Cerebellar nuclear complex (tissue), 1 donor: Measurements from ENCODE around the gene EDIL3.
"Not testable (repeated sequence)": the region's sequence is repeated elsewhere in the genome, so short reads cannot be mapped to it uniquely, and the experiment has no call there.

Source experiments
- DNase-seq, 2 experiments: peaks; one replicate each; lab custom pipeline; 2025; lab: John Stamatoyannopoulos, UW

The EDIL3 gene

GRCh38 chr5:84063041-84063440 is 321.6 kb downstream of the EDIL3 start:
- no peak for DNase-seq

- DNase-seq = no peak
Observed at GRCh38 chr5:84059672-84060071, 325.0 kb downstream of the EDIL3 start.

GRCh38 chr5:84058561-84058960 is 326.1 kb downstream of the EDIL3 start:
- no peak for DNase-seq

- DNase-seq = no peak
Observed at GRCh38 chr5:84057211-84057610, 327.5 kb downstream of the EDIL3 start.

- DNase-seq = no peak
Observed at GRCh38 chr5:84045964-84046363, 338.7 kb downstream of the EDIL3 start.

GRCh38 chr5:84036842-84037241 is 347.8 kb downstream of the EDIL3 start:
- no peak for DNase-seq

GRCh38 chr5:84032324-84032723 is 352.4 kb downstream of the EDIL3 start:
- DNase-seq = no peak

GRCh38 chr5:84028093-84028492 is 356.6 kb downstream of the EDIL3 start:
- DNase-seq = no peak

- DNase-seq = not testable (repeated sequence)
Observed at GRCh38 chr5:84018521-84018920, 366.2 kb downstream of the EDIL3 start.

GRCh38 chr5:84017523-84018172 is 367.0 kb downstream of the EDIL3 start:
- DNase-seq = no peak

GRCh38 chr5:84016085-84016484 is 368.6 kb downstream of the EDIL3 start:
- DNase-seq = no peak

GRCh38 chr5:84014966-84015365 is 369.7 kb downstream of the EDIL3 start:
- no peak for DNase-seq

GRCh38 chr5:83993803-83994202 is 390.9 kb downstream of the EDIL3 start:
- DNase-seq = no peak

- DNase-seq = no peak
Observed at GRCh38 chr5:83991566-83992224, 393.0 kb downstream of the EDIL3 start.

GRCh38 chr5:83988293-83988685 is 396.4 kb downstream of the EDIL3 start:
- DNase-seq = no peak

- DNase-seq = no peak
Observed at GRCh38 chr5:83987513-83988292, 397.0 kb downstream of the EDIL3 start.

- DNase-seq = no peak
Observed at GRCh38 chr5:83983852-83984251, 400.8 kb downstream of the EDIL3 start.

- no peak for DNase-seq
Observed at GRCh38 chr5:83973925-83974815, 410.5 kb downstream of the EDIL3 start.

GRCh38 chr5:83972909-83973308 is 411.8 kb downstream of the EDIL3 start:
- no peak for DNase-seq

GRCh38 chr5:83972236-83972635 is 412.4 kb downstream of the EDIL3 start:
- DNase-seq = no peak

GRCh38 chr5:83967417-83967816 is 417.3 kb downstream of the EDIL3 start:
- no peak for DNase-seq

GRCh38 chr5:83965441-83965840 is 419.2 kb downstream of the EDIL3 start:
- no peak for DNase-seq
